ENCODE measurements around the gene AP3S2.

- TF ChIP-seq CTCF (IDR thresholded peaks at IDR 0.05) (no peak), POLR2A (IDR thresholded peaks at IDR 0.05) (no peak)
Measured at GRCh38 chr15:89808160-89808870, 85.5 kb downstream of the AP3S2 start.

Data from transverse colon (tissue), 3 donors.